Renal cortex interstitium (tissue), 15 donors: ENCODE measurements around the gene CEP104. TPM values are rescaled to one million over a fixed set of nuclear protein-coding genes. Genes with fewer than 3 reads are reported as not detected.
A peak's percentile ranks its signal among the peaks of the same experiment; 100 is the strongest.

ENCODE experiments used
- DNase-seq, 11 donors: peaks; one replicate each; pipeline ENCODE4 v3.0.0-alpha.2; 2013; ENCODE audit warnings: low read depth in 9 of 11, low spot score in 4 of 11; ENCODE audit errors: extremely low read depth in 1 of 11
- long read RNA-seq, 16 experiments: transcript quantifications; one replicate each; lab custom pipeline, GENCODE V29; 2026
- polyA plus RNA-seq, 3 donors: library from polyadenylated mRNA; unstranded; fragments of 120-200 nt; gene quantifications; one replicate each; pipeline ENCODE4 v1.2.1, GENCODE V29; 2013; ENCODE audit not compliant: insufficient read length in 3 of 3

The CEP104 gene
- polyA plus RNA-seq = 10 to 100 TPM; 38.0 to 50.6 (median 41.0) TPM
- long read RNA-seq, donor 1, full-length matches to known transcripts = 2 of 2 reads
- long read RNA-seq, donor 1, partial matches to known transcripts = 0 of 2 reads
- long read RNA-seq, donor 1, other reads (novel, unspliced or antisense) = 0 of 2 reads
- long read RNA-seq, donor 2, full-length matches to known transcripts = 1 of 1 reads
- long read RNA-seq, donor 2, partial matches to known transcripts = 0 of 1 reads
- long read RNA-seq, donor 2, other reads (novel, unspliced or antisense) = 0 of 1 reads
- long read RNA-seq, donor 3, partial matches to known transcripts = 0 of 1 reads
- long read RNA-seq, donor 3, other reads (novel, unspliced or antisense) = 0 of 1 reads
- long read RNA-seq, donor 4, full-length matches to known transcripts = 2 of 2 reads
- long read RNA-seq, donor 4, partial matches to known transcripts = 0 of 2 reads
- long read RNA-seq, donor 4, other reads (novel, unspliced or antisense) = 0 of 2 reads
- long read RNA-seq, donor 5 = 0 reads
- long read RNA-seq, donor 6 = 0 reads
- long read RNA-seq, donor 7 = 0 reads
- long read RNA-seq, donor 8, full-length matches to known transcripts = 2 of 2 reads
- long read RNA-seq, donor 8, partial matches to known transcripts = 0 of 2 reads
- long read RNA-seq, donor 8, other reads (novel, unspliced or antisense) = 0 of 2 reads
- long read RNA-seq, donor 9, full-length matches to known transcripts = 1 of 1 reads
- long read RNA-seq, donor 9, partial matches to known transcripts = 0 of 1 reads
- long read RNA-seq, donor 9, other reads (novel, unspliced or antisense) = 0 of 1 reads
- long read RNA-seq, donor 10 = 0 reads
- long read RNA-seq, donor 11 = 0 reads
- long read RNA-seq, donor 12, partial matches to known transcripts = 0 of 1 reads
- long read RNA-seq, donor 12, other reads (novel, unspliced or antisense) = 0 of 1 reads
- long read RNA-seq, donor 13 = 0 reads
- long read RNA-seq, donor 14 = 0 reads
- long read RNA-seq, donor 15 = 0 reads
- long read RNA-seq, donor 16, full-length matches to known transcripts = 3 of 18 reads
- long read RNA-seq, donor 16, partial matches to known transcripts = 15 of 18 reads
- long read RNA-seq, donor 16, other reads (novel, unspliced or antisense) = 0 of 18 reads

GRCh38 chr1:3856923-3857790 lies at the start of gene CEP104, which contains the start of gene DFFB:
Gene CEP104, minus strand, starts transcription at chr1:3857211. Its CDS starts 4,804 bp downstream, at chr1:3852407.
Gene DFFB, plus strand, starts transcription at chr1:3857476. Its CDS starts 128 bp downstream, at chr1:3857604.
- peak; percentile 84 to 95 (median 90) for DNase-seq

DNA sequence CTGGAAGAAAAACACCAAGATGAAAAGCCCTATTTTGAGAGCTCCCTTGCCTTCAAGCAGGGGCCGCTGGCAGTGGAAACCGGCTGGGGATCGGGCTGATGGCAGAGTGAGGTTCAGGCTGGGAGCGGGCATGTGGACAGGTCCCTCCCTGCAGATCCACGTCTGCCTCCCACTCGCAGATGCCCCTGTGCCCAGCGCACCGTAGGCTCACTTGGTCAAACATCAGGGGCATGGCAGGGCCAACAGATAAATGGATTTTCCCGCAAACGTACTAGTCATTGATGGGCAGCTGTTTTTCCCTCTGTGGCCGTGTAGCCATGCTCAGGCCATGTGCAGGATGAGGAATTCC lies 49.6 kb upstream of the CEP104 start:
- DNase-seq = no peak

DNA sequence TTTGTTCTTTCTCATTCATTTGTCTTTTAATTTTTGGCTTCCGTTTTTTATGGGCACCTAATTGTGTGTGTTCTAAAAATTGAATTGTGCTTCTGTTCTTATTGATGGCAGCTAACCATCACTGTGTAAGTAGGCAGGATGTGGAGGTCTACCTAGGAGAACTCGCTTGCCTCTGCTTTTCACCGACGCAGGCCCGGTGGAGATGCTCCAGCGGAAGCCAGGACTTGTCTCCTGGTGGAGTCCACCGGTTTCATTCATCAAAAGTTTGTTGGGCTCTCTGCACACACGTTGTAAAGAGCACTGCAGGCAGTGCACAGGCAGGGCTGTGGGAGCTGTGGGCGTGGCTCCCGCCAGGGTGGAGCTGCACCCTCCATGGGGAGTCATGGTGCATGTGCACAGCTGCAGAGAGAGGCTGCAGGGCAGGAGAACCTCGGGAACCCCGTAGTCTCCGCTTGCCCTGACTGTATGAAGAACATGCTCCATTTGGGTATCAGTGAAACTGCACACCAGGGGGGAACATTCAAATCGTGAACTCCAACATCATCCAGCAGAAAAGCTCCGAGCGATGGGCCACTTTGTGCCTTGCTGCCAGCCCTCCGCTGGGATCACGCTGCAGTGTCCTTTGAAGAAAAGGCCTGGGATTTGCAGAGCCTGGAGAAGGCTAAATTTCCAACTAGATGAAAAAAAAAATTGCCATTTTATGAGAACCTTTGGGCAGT lies 49.1 kb upstream of the CEP104 start:
- no peak for DNase-seq

GRCh38 chr1:3905266-3905952 lies 48.4 kb upstream of the CEP104 start:
- no peak for DNase-seq

GRCh38 chr1:3904843-3905185 lies 47.8 kb upstream of the CEP104 start:
- DNase-seq = no peak

- no peak for DNase-seq
Measured at GRCh38 chr1:3904006-3904842, 47.2 kb upstream of the CEP104 start.

- DNase-seq = no peak
Measured at GRCh38 chr1:3903141-3904005, 46.4 kb upstream of the CEP104 start.

DNA sequence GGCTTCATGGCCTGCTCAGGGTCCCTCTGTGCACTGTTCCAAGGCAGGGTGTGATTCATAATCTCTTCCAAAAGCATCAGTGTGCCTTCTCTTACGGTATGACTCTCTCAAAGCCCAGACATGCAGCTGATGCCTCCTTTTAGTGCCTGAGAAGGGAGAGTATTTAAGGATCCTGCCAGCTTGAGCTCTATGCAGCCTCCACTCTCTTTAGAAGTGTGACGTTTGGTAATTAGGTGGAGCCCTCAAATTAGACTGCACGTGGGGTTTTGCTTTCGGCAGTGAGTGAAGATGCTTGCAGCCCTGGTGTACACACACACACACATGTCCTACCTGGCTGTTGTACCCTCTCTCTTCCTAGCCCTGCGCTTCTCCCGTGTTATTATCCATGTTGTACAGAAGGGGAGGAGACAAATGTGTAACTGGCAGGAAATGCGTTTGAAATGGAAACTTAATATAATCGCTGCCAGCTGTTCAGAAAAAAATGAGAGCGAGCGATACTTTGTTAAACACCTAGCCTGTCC lies 45.6 kb upstream of the CEP104 start:
- no peak for DNase-seq

DNA sequence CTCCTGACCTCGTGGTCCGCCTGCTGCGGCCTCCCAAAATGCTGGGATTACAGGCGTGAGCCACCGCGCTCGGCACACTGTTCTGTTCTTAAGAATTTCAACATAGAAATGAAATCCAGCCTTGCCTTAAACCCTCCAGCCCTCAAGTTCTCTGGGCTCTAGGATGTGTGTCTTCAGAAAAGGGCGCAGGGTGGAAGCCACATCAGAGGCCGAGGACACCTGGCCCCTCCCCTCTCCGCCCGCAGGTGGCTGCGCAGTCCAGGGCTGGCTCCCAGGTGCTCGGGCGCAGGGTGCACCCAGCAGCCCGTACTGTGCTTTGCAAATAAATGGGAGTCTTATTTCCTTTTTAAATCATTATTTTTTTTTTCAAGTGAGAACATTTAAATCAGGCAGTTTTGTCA lies 45.1 kb upstream of the CEP104 start:
- DNase-seq = no peak

DNA sequence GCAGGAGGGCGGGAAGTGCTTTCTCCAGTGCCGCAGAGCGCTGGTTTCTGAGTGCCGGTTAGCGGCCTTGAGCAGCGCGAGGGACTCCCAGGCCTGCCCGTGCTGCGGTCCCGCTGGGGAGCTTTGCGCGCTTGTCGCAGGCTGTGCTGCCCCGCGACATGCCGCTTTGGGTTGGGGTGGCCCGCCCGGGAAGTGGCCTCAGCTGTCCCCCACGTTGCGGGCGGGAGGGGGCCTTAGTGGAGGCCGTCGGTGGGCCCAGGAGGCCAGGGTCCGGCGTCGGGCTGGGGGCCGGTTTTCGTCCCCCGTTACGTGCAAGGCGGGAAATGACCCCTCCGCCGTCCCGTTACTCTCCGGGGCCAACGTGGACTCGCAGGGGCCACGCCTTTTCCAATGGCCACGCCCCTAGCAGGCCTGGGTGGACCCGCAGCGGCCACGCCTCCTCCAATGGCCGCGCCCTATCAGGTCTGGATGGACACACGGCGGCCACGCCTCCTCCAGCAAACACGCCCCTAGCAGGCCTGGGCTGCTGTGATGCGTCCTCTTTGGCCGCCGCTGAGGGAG lies 44.0 kb upstream of the CEP104 start:
- peak; percentile 87 to 97 (median 94) for DNase-seq

DNA sequence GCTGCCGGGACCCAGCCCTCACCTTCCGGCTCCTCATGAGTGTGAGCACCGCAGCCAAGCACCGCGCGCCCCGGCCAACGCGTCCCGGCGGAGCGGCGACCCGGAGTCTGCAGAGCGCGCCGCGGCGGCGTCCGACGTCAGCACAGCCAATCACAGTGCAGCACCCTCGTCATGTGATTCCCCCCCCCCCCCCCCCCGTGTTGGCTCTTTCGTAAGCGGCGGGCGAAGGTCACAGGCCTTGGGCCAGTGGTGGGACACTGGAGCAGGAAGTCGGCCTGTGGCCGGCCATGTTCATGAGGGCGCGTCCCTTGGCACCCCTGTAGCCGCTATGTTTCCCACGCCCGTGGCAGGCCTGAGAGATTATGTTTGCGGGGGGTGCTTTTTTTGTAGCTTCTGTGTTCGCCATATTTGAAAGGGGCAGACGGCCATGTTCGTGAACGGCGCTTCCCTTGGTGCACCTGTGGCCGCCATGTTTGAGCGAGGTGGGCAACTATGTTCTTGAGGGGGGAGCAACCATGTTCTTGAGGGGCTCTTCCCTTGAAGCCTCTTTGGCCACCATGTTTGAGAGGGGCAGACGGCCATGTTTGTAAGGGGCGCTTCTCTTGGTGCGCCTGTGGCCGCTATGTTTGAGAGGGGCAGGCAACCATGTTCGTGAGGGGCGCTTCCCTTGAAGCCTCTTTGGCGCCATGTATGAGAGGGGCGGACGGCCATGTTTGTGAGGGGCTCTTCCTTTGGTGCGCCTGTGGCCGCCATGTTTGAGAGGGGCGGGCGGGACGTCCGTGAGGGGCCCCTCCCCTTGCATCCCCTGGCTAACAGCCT lies 43.3 kb upstream of the CEP104 start, which contains the start of gene C1orf174:
Gene C1orf174 (minus strand): TSS at position 123 of the 819 bp plus-strand sequence. CDS start 86 bp downstream, at position 37.
- peak; percentile 92 to 100 (median 98) for DNase-seq

DNA sequence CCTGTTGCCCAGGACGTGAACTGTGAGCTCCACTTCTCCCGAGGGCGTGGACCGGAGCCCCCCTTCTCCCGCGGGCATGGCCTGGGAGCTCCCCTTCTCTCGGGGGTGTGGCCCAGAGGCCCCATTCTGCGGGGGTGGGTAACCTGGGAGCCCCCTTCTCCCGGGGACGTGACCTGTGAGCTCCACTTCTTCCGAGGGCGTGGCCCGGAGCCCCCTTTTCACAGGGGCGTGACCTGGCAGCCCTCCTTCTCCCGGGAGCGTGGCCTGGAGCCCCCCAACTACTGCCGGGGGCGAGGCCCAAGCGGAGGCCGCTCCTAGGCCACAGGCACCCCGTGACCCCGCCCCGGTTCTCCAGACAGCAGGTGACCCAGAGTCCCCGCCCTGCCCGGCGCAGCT lies 42.7 kb upstream of the CEP104 start:
- peak in 2 of 11 donors; percentile 9 to 31 for DNase-seq

DNA sequence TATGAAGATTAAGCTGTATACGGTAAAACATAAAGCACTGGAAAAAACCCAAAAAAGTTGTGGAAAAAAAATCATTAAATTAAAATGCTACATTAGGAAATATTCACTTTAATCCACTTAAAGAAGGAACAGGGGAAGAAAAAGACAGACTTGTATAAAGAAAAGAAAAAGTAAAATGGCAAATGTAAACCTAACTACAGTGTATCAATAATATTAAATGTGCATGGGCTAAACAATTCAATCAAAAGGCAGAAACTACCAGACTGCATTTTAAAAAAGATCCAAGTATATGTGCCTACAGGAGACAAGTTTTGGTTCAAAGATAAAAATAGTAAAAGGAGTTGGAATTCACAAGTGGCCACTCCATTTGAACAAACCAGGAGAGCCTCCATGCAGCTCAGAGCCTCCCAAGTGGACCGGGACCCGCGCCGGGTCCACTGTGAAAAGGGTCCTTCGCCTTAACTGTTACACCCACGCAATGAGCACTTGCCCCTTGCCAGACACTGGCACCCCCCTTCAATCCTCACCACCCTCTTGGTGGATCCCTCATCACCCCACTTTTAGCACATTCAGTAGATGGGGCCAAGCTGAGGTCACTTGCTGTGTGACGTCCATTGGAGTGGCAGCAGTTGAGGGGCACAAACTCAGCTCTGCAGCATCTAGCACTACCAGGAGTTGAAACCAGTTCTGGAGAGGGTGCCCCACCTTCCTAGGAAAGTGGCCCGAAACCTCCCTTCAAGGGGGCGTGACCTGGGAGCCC lies 42.2 kb upstream of the CEP104 start:
- DNase-seq = no peak

- DNase-seq = no peak
Measured at GRCh38 chr1:3898475-3898735, 41.4 kb upstream of the CEP104 start.
